ENCODE data around the gene OR10H4.
"Not testable (repeated sequence)": the region's sequence is repeated elsewhere in the genome, so short reads cannot be mapped to it uniquely, and the experiment has no call there.

The OR10H4 gene, protein sequence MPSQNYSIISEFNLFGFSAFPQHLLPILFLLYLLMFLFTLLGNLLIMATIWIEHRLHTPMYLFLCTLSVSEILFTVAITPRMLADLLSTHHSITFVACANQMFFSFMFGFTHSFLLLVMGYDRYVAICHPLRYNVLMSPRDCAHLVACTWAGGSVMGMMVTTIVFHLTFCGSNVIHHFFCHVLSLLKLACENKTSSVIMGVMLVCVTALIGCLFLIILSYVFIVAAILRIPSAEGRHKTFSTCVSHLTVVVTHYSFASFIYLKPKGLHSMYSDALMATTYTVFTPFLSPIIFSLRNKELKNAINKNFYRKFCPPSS

DNA sequence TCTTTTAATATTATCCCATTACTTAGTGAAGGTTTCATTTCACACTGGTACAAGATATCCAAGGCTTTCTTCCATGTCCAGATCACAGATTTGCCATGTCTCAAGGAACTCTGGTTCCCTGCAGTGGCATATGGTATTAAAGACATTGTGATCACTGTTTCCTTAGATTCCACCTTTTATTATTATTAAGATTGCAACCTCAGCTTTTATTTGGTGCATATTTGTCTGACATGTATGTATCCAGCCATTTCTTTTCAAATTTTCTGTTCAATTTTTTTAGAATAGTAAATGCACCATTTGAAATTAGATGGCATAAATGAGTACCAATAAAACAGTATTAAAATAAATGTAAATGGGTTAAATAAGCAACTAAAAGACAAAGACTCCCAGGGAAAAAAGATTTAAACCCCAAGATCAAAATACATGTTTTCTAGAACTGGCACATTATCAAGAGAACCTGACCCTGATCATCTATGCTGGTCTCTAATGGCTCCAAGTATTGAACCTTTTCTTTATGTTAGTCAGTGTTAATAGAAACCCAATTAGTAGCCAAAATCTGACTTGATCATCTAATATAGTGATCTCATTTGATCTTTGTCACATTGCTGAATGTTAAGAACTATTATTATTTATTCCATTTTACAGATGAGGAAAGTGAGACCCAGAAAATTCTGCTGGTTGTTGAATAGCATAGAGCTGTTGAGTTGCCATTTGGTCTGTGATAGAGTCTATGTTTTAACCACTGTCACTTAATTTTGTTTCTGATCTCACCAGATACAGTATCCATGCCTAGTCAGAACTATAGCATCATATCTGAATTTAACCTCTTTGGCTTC lies at the start of gene OR10H4:
Gene OR10H4 (plus strand): TSS at position 786 of the 836 bp plus-strand sequence. CDS start 0 bp downstream, at position 786.
- Histone ChIP-seq H3K27me3 (ENCODE audit: low read depth, low read length) (peaks cover 4% of the 10 kb centered on the region), H3K36me3 (ENCODE audit: control insufficient read depth in 1 of 2, insufficient read depth in 2 of 2, low read length in 2 of 2) (no peaks in the 10 kb centered on the region), H3K4me1 (ENCODE audit: control insufficient read depth in 1 of 2, insufficient read depth in 2 of 2, low read length in 2 of 2) (no peaks in the 10 kb centered on the region), H3K4me3 (ENCODE audit: low read depth in 1 of 2, low read length in 2 of 2) (no peak within 1 kb of the TSS), H3K9me3 (ENCODE audit: control insufficient read depth in 1 of 2, low read length in 2 of 2) (peaks cover 14 to 23% of the 10 kb centered on the region in 2 donors), H3K27ac (ENCODE audit: low read length) (no peak within 1 kb of the TSS)

DNA sequence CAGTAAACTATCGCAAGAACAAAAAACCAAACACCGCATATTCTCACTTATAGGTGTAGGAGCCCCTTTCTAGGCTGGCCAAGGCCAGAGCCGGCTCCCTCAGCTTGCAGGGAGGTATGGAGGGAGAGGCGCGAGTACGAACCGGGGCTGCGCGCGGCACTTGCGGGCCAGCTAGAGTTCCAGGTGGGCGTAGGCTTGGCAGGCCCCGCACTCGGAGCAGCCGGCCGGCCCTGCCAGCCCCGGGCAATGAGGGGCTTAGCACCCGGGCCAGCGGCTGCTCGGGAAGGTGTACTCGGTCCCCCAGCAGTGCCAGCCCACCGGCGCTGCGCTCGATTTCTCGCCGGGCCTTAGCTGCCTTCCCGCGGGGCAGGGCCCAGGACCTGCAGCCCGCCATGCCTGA lies 49.2 kb upstream of the OR10H4 start:
- not testable (repeated sequence) for H3K9me3 ChIP-seq (ENCODE audit: control insufficient read depth in 1 of 2, low read length in 2 of 2); H3K27ac ChIP-seq (ENCODE audit: low read length); H3K36me3 ChIP-seq (ENCODE audit: control insufficient read depth in 1 of 2, insufficient read depth in 2 of 2, low read length in 2 of 2); H3K4me3 ChIP-seq (ENCODE audit: low read depth in 1 of 2, low read length in 2 of 2); H3K27me3 ChIP-seq (ENCODE audit: low read depth, low read length); H3K4me1 ChIP-seq (ENCODE audit: control insufficient read depth in 1 of 2, insufficient read depth in 2 of 2, low read length in 2 of 2)

DNA sequence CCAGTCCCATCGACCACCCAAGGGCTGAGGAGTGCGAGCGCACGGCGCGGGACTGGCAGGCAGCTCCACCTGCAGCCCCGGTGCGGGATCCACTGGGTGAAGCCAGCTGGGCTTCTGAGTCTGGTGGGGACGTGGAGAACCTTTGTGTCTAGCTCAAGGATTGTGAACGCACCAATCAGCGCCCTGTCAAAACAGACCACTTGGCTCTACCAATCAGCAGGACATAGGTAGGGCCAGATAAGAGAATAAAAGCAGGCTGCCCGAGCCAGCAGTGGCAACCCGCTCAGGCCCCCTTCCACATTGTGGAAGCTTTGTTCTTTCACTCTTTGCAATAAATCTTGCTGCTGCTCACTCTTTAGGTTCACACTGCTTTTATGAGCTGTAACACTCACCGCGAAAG lies 48.8 kb upstream of the OR10H4 start:
- H3K4me3 ChIP-seq (ENCODE audit: low read depth in 1 of 2, low read length in 2 of 2); H3K36me3 ChIP-seq (ENCODE audit: control insufficient read depth in 1 of 2, insufficient read depth in 2 of 2, low read length in 2 of 2); H3K27ac ChIP-seq (ENCODE audit: low read length); H3K4me1 ChIP-seq (ENCODE audit: control insufficient read depth in 1 of 2, insufficient read depth in 2 of 2, low read length in 2 of 2); H3K9me3 ChIP-seq (ENCODE audit: control insufficient read depth in 1 of 2, low read length in 2 of 2); H3K27me3 ChIP-seq (ENCODE audit: low read depth, low read length): not testable (repeated sequence)

DNA sequence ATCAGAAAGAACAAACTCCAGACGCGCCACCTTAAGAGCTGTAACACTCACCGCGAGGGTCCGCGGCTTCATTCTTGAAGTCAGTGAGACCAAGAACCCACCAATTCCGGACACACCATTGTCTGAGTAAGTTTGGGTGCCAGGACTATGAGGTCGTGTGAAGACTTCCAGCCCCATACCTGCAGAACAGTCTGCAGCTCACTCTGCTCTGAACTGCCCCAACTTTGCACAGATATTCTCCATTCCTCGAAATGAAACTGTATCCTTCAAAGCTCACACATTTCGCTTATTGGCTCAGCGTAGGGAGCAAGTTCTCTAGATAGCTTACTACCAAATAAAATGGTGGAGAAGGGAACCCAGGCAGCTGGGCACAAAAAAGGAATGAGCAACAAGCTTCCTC lies 48.3 kb upstream of the OR10H4 start:
- Histone ChIP-seq H3K36me3 (ENCODE audit: control insufficient read depth in 1 of 2, insufficient read depth in 2 of 2, low read length in 2 of 2) (no peaks in the 10 kb centered on the region), H3K27ac (ENCODE audit: low read length) (no peak overlapping the region), H3K4me3 (ENCODE audit: low read depth in 1 of 2, low read length in 2 of 2) (no peak overlapping the region), H3K9me3 (ENCODE audit: control insufficient read depth in 1 of 2, low read length in 2 of 2) (peaks cover 0 to 3% of the 10 kb centered on the region in 2 donors), H3K4me1 (ENCODE audit: control insufficient read depth in 1 of 2, insufficient read depth in 2 of 2, low read length in 2 of 2) (no peaks in the 10 kb centered on the region), H3K27me3 (ENCODE audit: low read depth, low read length) (no peaks in the 10 kb centered on the region)

DNA sequence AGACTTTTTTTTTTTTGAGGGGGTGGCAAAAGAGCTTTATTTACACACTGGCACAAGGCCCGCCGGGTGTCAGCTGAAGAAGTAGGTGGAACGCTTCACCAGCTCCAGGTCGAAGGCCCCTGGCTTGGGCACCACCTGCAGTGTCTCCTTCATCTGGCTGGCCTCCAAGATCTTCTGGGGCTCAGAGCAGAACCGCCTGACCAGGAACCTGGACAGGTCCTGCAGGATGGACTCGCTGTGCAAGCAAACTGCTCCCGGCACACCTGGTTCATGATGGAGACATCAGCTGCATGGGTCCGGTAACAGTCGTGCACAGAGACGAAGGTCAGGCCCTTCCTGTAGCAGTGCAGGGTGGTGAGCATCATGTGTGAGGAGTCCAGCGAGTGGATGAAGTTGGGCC lies 46.6 kb upstream of the OR10H4 start:
- no peak overlapping the region for H3K27ac ChIP-seq (ENCODE audit: low read length)
- no peaks in the 10 kb centered on the region for H3K36me3 ChIP-seq (ENCODE audit: control insufficient read depth in 1 of 2, insufficient read depth in 2 of 2, low read length in 2 of 2)
- H3K9me3 ChIP-seq (ENCODE audit: control insufficient read depth in 1 of 2, low read length in 2 of 2) = peaks cover 0 to 3% of the 10 kb centered on the region in 2 donors
- no peak overlapping the region for H3K4me3 ChIP-seq (ENCODE audit: low read depth in 1 of 2, low read length in 2 of 2)
- H3K4me1 ChIP-seq (ENCODE audit: control insufficient read depth in 1 of 2, insufficient read depth in 2 of 2, low read length in 2 of 2) = no peaks in the 10 kb centered on the region
- H3K27me3 ChIP-seq (ENCODE audit: low read depth, low read length) = no peaks in the 10 kb centered on the region

DNA sequence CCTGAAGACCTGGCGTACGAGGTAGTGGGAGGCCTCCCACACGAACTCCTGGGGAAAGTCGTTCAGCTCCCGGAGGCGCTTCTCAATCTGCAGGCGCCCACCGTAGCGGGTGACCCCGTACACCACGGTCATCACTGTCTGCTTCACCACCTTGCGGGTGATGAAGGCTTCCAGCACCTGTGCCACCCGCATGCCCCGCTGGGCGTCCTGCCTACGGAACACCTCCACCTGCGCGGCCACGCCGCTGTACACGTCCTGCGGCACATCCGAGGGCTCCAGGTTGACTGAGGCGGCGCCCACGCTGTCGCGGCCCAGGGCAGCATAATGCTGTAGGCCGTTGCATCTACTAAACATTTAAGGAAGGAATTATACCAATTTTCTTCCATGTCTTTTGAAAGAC lies 45.9 kb upstream of the OR10H4 start:
- H3K27me3 ChIP-seq (ENCODE audit: low read depth, low read length); H3K27ac ChIP-seq (ENCODE audit: low read length); H3K36me3 ChIP-seq (ENCODE audit: control insufficient read depth in 1 of 2, insufficient read depth in 2 of 2, low read length in 2 of 2); H3K4me3 ChIP-seq (ENCODE audit: low read depth in 1 of 2, low read length in 2 of 2); H3K4me1 ChIP-seq (ENCODE audit: control insufficient read depth in 1 of 2, insufficient read depth in 2 of 2, low read length in 2 of 2); H3K9me3 ChIP-seq (ENCODE audit: control insufficient read depth in 1 of 2, low read length in 2 of 2): not testable (repeated sequence)

DNA sequence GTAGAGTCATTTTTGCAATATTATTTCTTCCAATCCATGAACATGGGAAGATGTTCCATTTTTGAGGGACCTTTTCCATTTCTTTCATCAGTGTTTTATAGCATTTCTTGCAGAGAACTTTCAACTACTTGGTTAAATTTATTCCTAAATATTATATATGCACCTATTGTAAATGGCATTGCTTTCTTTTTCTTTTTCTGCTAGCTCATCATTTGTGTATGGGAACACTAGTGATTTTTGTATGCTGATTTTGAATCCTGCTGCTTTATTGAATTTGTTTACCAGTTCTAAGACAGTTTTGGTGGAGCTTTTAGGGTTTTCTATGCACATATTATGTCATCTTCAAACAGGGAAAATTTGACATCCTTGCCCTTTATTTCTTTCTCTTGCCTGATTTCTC lies 43.8 kb upstream of the OR10H4 start:
- Histone ChIP-seq H3K36me3 (ENCODE audit: control insufficient read depth in 1 of 2, insufficient read depth in 2 of 2, low read length in 2 of 2) (no peaks in the 10 kb centered on the region), H3K9me3 (ENCODE audit: control insufficient read depth in 1 of 2, low read length in 2 of 2) (peaks cover 0 to 3% of the 10 kb centered on the region in 2 donors), H3K4me1 (ENCODE audit: control insufficient read depth in 1 of 2, insufficient read depth in 2 of 2, low read length in 2 of 2) (no peaks in the 10 kb centered on the region), H3K4me3 (ENCODE audit: low read depth in 1 of 2, low read length in 2 of 2) (no peak overlapping the region), H3K27me3 (ENCODE audit: low read depth, low read length) (no peaks in the 10 kb centered on the region), H3K27ac (ENCODE audit: low read length) (no peak overlapping the region)

DNA sequence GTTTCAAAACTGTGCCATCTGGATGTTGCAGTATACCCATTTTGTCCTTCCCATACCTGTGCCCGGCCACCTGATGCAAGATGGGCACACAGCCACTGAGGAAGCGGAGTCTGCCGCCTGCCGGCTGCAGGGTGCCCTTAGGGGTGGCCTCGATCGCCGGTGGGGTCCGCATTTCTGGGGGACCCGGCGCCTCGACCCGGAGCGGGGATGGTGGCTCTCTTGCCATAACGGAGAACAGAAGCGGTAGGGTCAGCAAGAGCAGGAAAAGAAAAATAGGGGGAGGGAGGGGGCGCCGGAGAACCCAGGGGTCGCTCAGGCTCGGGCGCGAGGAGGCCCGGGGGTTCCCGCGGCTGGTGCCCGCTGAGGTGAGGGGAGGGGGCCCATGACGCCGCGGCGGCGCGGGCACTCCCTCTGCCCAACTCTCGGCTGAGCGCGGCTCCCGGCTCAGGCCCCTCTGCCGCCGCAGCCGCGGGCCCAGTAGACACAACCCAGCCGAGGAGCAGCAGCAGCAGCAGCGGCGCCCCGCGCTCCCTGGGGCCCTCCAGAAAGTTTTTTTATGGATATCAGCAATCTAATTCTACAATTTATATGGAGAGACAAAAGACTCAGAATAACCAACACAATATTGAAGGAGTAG lies 37.1 kb upstream of the OR10H4 start:
- Histone ChIP-seq H3K36me3 (ENCODE audit: control insufficient read depth in 1 of 2, insufficient read depth in 2 of 2, low read length in 2 of 2) (no peaks in the 10 kb centered on the region), H3K9me3 (ENCODE audit: control insufficient read depth in 1 of 2, low read length in 2 of 2) (peaks cover 9 to 15% of the 10 kb centered on the region in 2 donors), H3K4me3 (ENCODE audit: low read depth in 1 of 2, low read length in 2 of 2) (no peak overlapping the region), H3K27me3 (ENCODE audit: low read depth, low read length) (no peaks in the 10 kb centered on the region), H3K27ac (ENCODE audit: low read length) (no peak overlapping the region), H3K4me1 (ENCODE audit: control insufficient read depth in 1 of 2, insufficient read depth in 2 of 2, low read length in 2 of 2) (peaks cover 0 to 4% of the 10 kb centered on the region in 2 donors)

DNA sequence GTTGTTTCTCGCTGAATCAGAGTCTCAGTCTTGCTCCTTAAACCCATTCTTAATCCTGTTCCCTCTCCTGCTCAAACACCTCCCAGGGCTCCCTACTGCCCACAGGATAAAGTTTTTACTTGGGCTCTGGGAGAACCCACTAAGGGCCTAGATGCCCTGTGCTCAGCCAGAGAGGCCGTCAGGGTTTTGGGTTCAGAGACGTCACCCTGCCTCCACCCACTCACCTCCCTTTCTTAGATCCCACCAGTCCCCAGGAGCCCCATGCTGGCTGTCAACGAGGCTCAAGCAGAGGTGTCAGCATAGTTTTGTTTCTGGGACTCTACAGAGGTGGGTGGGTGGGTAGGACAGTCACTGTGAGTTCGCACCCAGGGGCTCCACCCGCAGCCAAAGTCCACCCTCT lies 35.4 kb upstream of the OR10H4 start:
- Histone ChIP-seq H3K27ac (ENCODE audit: low read length) (no peak overlapping the region), H3K4me1 (ENCODE audit: control insufficient read depth in 1 of 2, insufficient read depth in 2 of 2, low read length in 2 of 2) (peaks cover 0 to 4% of the 10 kb centered on the region in 2 donors), H3K36me3 (ENCODE audit: control insufficient read depth in 1 of 2, insufficient read depth in 2 of 2, low read length in 2 of 2) (no peaks in the 10 kb centered on the region), H3K9me3 (ENCODE audit: control insufficient read depth in 1 of 2, low read length in 2 of 2) (peaks cover 9 to 19% of the 10 kb centered on the region in 2 donors), H3K4me3 (ENCODE audit: low read depth in 1 of 2, low read length in 2 of 2) (no peak overlapping the region), H3K27me3 (ENCODE audit: low read depth, low read length) (no peaks in the 10 kb centered on the region)

DNA sequence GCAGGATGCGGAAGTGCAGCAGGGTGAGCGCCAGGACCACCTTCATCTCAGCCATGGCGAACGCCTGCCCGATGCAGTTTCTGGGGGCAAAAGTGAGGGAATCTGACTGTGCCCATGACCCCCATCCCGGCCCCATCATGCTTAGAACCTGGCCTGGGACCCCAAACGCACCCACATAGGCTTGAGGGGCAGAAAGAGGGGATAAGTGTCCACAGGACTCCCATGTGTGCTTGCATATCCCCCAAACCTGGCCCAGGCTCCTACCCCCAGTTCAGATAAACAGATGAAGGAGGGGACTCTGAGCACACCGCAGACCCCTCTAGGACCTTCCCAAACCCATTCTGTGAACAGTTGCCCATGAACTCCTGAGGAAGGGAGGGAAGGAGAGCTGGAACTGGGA lies 35.0 kb upstream of the OR10H4 start:
- no peaks in the 10 kb centered on the region for H3K27me3 ChIP-seq (ENCODE audit: low read depth, low read length)

DNA sequence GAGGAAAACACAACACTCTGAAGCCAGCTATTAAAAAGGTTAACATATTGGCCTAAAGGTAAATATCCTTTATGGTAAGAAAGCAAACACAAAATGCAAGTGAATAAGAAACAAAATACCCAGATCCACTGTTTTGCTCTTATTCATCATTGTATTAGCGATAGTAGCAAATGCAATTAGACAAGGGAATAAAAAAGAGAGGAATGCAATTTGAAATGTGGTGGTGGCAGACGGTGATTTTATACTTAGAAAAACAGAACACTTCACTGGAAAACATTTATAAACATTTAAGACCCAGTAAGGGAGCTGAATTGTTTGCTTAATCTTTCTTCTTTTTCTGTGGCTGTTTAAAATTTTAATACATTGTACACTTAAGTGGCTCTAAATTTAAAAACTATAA lies 33.7 kb upstream of the OR10H4 start:
- Histone ChIP-seq H3K36me3 (ENCODE audit: control insufficient read depth in 1 of 2, insufficient read depth in 2 of 2, low read length in 2 of 2) (no peaks in the 10 kb centered on the region), H3K9me3 (ENCODE audit: control insufficient read depth in 1 of 2, low read length in 2 of 2) (peaks cover 9 to 19% of the 10 kb centered on the region in 2 donors), H3K27ac (ENCODE audit: low read length) (no peak overlapping the region), H3K27me3 (ENCODE audit: low read depth, low read length) (no peaks in the 10 kb centered on the region), H3K4me1 (ENCODE audit: control insufficient read depth in 1 of 2, insufficient read depth in 2 of 2, low read length in 2 of 2) (peaks cover 0 to 4% of the 10 kb centered on the region in 2 donors), H3K4me3 (ENCODE audit: low read depth in 1 of 2, low read length in 2 of 2) (no peak overlapping the region)

More for the DNA sequence above, 35.0 kb upstream of the OR10H4 start:
- H3K27ac ChIP-seq (ENCODE audit: low read length) = no peak overlapping the region
- peaks cover 9 to 19% of the 10 kb centered on the region in 2 donors for H3K9me3 ChIP-seq (ENCODE audit: control insufficient read depth in 1 of 2, low read length in 2 of 2)
- peaks cover 0 to 4% of the 10 kb centered on the region in 2 donors for H3K4me1 ChIP-seq (ENCODE audit: control insufficient read depth in 1 of 2, insufficient read depth in 2 of 2, low read length in 2 of 2)
- no peak overlapping the region for H3K4me3 ChIP-seq (ENCODE audit: low read depth in 1 of 2, low read length in 2 of 2)
- no peaks in the 10 kb centered on the region for H3K36me3 ChIP-seq (ENCODE audit: control insufficient read depth in 1 of 2, insufficient read depth in 2 of 2, low read length in 2 of 2)

All from muscle layer of duodenum (tissue), 2 donors.